Psoas muscle (tissue), 8 donors: ENCODE measurements around the gene ULK4. TPM values are rescaled to one million over a fixed set of nuclear protein-coding genes. Genes with fewer than 3 reads are reported as not detected.

Experiments
- ATAC-seq, 4 donors: fragments of 200-7000 bp; cut with Tn5 transposase; one replicate each; pipeline ENCODE4 v1.9.1; 2020; ENCODE audit warnings: moderate library complexity in 3 of 4, mild to moderate bottlenecking in 2 of 4
- DNase-seq, 2 donors: peaks; one replicate each; pipeline ENCODE4 v3.0.0-alpha.2; 2020
- H3K27ac ChIP-seq: fragments of 200-600 bp; one replicate; pipeline ENCODE4 v1.8.0; 2022
- H3K27me3 ChIP-seq, 3 donors: fragments of 200-600 bp in 1 of 3; one replicate each; pipeline versions ENCODE4 v1.6.1 to v1.8.0; 2013 to 2022; ENCODE audit warnings: low read length in 2 of 3, mild to moderate bottlenecking in 2 of 3, moderate library complexity in 1 of 3; ENCODE audit not compliant: insufficient read depth in 3 of 3
- H3K36me3 ChIP-seq, 2 donors: fragments of 200-600 bp in 1 of 2; one replicate each; pipeline versions ENCODE4 v1.6.1 to v1.8.0; 2013 to 2022; ENCODE audit warnings: low read depth in 1 of 2, mild to moderate bottlenecking in 1 of 2, moderate library complexity in 1 of 2; ENCODE audit not compliant: insufficient read depth in 1 of 2
- H3K4me1 ChIP-seq: fragments of 200-600 bp; one replicate; pipeline ENCODE4 v1.8.0; 2022
- H3K4me3 ChIP-seq: fragments of 200-600 bp; one replicate; pipeline ENCODE4 v1.8.0; 2022; ENCODE audit warnings: mild to moderate bottlenecking
- H3K9me3 ChIP-seq: fragments of 200-600 bp; one replicate; pipeline ENCODE4 v1.8.0; 2022
- WGBS, 3 donors: extraction: QIAGEN DNeasy Blood & Tissue Kit; methylation state at CpG; one replicate each; pipeline versions ENCODE4 v1.1.6 to v1.1.7; 2013; 5-methylcytosine and 5-hydroxymethylcytosine counted together
- intact Hi-C, 2 donors: fragments of 100-400 bp; cut with DNase I; formaldehyde crosslinking; loops; one replicate each; pipeline versions ENCODE4 v1.11.0 to v1.14.2; 2022
- polyA plus RNA-seq, 3 donors: library from polyadenylated mRNA; stranded (reverse); fragments of 200-250 nt; gene quantifications; one replicate each; pipeline ENCODE4 v1.2.3, GENCODE V29; 2013
- total RNA-seq, 4 donors: library from RNA; stranded (reverse); fragmentation: NEBNext Ultra II Directional in 2 of 4; extraction: Animal tissue kit (Norgen Biotek cat#: 25700) in 2 of 4; gene quantifications; one replicate each; pipeline versions ENCODE4 v1.2.1 to v1.2.4, GENCODE V29; 2021 to 2023
- TF ChIP-seq, protein P1 (sequence below): fragments of 200-600 bp; IDR thresholded peaks from one replicate; pipeline ENCODE4 v1.8.0; 2022; ENCODE audit warnings: antibody characterized with exemption
- donor health status: healthy with polysubstance abuse.
- donor health status: DM: no; HTN: no; CAD: no; lungs with moderate emphysema.
- donor health status: Bipolar disorder and iron deficiency.
- donor health status: healthy.
- donor health status: DM: yes; HTN: yes; CAD: no.
- donor health status: DM: no; HTN: no; CAD: no.
- donor health status: DM: no; HTN: no; CAD: no.
- donor health status: DM: yes; HTN: yes; CAD: no.

The ULK4 gene
- total and polyA plus RNA-seq, 7 donors = 0.61 to 3.2 (median 1.0) TPM

DNA sequence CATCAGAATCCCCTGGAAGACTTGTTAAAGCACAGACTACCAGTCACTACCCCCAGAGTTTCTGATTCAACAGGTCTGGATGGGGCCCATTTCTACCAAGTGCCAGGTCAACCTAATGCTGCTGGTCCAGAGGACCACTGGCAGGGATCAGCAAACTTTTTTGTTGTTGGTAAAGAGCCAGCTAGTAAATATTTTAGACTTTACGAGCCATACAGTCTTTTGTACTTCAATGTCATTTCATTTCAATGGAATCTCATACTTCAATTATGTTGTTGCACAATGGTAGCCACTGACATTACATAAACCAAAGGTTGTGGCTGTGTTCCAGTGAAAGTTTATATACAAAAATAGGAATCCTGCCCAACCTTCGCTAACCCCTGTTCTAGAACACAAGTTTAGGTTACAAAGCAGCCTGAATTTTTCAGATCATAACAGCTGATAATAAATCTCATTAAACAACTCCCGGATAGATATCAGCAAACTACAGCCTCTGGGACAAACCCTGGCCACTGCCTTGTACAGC is 28.7 kb downstream of the ULK4 start:
- ATAC-seq (no peak), DNase-seq (no peak)
- intact Hi-C loops = no loop called here
- H3K4me1 ChIP-seq = no peaks in the 10 kb centered on the region
- H3K27me3 ChIP-seq = no peaks in the 10 kb centered on the region
- H3K9me3 ChIP-seq = no peaks in the 10 kb centered on the region
- no peaks in the 10 kb centered on the region for H3K36me3 ChIP-seq
- H3K4me3 ChIP-seq = no peak overlapping the region
- WGBS, 3 donors = 46 to 57% (median 46%) methylated on average over 3 of the region's 3 CpGs
- no peak overlapping the region for H3K27ac ChIP-seq
- TF ChIP-seq, protein P1, sequence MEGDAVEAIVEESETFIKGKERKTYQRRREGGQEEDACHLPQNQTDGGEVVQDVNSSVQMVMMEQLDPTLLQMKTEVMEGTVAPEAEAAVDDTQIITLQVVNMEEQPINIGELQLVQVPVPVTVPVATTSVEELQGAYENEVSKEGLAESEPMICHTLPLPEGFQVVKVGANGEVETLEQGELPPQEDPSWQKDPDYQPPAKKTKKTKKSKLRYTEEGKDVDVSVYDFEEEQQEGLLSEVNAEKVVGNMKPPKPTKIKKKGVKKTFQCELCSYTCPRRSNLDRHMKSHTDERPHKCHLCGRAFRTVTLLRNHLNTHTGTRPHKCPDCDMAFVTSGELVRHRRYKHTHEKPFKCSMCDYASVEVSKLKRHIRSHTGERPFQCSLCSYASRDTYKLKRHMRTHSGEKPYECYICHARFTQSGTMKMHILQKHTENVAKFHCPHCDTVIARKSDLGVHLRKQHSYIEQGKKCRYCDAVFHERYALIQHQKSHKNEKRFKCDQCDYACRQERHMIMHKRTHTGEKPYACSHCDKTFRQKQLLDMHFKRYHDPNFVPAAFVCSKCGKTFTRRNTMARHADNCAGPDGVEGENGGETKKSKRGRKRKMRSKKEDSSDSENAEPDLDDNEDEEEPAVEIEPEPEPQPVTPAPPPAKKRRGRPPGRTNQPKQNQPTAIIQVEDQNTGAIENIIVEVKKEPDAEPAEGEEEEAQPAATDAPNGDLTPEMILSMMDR = no peak

DNA sequence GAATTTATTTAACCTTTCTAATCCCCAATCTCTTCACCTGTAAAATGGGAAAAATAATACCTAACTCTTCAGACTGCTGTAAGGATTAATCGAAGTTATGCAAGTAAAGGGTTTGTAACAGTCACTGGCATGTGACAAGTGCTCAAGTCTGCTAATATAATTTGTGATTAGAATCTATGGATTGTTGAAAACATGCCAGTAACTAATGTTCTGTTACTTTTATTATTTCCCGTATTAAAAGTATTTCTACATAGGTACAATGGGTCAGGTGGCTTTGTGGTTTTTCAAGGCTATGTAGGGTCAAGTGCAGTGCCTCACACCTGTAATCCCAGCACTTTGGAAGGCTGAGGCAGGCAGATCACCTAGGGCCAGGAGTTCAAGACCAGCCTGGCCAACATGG is 29.4 kb downstream of the ULK4 start:
- DNase-seq (no peak), ATAC-seq (no peak)
- TF ChIP-seq, protein P1 = no peak
- no peaks in the 10 kb centered on the region for H3K9me3 ChIP-seq
- intact Hi-C loops = no loop called here
- no peak overlapping the region for H3K27ac ChIP-seq
- no peaks in the 10 kb centered on the region for H3K27me3 ChIP-seq
- no peaks in the 10 kb centered on the region for H3K4me1 ChIP-seq
- no peaks in the 10 kb centered on the region for H3K36me3 ChIP-seq
- 76 to 84% (median 81%) methylated on average over 2 of the region's 2 CpGs for WGBS, 3 donors
- no peak overlapping the region for H3K4me3 ChIP-seq

DNA sequence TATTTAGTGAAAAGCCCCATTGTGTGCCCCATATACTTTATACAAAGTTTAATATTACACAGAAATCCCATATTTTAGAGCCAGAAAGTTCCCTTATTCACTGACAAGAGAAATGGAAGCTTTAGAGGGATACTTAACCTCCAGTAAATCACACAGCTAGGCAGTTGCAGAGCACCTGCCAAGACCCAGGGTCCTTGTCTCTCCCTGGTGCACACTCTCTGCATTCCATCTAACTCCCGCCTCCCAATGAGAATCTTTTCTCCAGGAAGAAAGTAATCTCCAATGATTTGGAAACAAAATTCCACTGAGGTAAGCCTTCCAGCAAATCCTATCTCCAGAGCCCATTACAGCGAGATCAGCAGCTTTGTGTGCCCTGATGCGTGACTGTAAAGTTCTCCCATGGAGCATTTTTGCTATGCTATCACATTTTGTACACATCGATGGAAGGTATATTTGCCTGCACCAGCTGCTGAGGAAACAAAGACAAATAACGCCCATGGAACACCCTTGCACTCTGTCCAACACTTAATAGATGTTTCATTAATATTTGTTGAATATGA is 41.4 kb downstream of the ULK4 start:
- Histone ChIP-seq H3K27me3 (peaks cover 0 to 2% (median 0%) of the 10 kb centered on the region in 3 donors), H3K9me3 (no peaks in the 10 kb centered on the region), H3K27ac (no peak overlapping the region), H3K4me3 (no peak overlapping the region), H3K36me3 (no peaks in the 10 kb centered on the region), H3K4me1 (no peaks in the 10 kb centered on the region)
- TF ChIP-seq, protein P1 = no peak
- WGBS, 3 donors = 64 to 72% (median 72%) methylated on average over 5 of the region's 5 CpGs
- DNase-seq (no peak), ATAC-seq (no peak)
- intact Hi-C loops = no loop called here

DNA sequence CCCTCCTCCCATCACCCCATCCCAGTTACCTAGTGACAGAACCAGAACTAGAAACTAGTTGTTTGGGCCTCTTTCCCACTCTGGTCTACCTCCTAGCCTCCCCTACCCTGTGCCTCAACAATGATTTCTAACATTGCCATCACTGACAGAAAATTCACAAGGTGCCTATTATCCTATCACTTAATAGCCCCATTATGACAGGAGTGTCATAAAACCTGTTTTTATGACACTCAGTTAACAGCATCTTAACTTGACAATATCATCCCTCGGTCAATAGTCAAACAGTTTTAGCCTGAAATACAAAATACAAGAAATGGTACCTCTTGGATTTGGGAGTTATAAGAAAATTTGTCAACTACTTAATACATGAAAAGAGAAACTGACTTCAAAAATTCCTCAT is 46.5 kb downstream of the ULK4 start:
- 88 to 95% (median 90%) methylated on average over 1 of the region's 1 CpG for WGBS, 3 donors
- no peaks in the 10 kb centered on the region for H3K9me3 ChIP-seq
- no peaks in the 10 kb centered on the region for H3K36me3 ChIP-seq
- no peak for DNase-seq
- no peak overlapping the region for H3K4me3 ChIP-seq
- ATAC-seq = no peak
- intact Hi-C loops = no loop called here
- TF ChIP-seq, protein P1 = no peak
- no peak overlapping the region for H3K27ac ChIP-seq
- H3K4me1 ChIP-seq = no peaks in the 10 kb centered on the region
- H3K27me3 ChIP-seq = no peaks in the 10 kb centered on the region

DNA sequence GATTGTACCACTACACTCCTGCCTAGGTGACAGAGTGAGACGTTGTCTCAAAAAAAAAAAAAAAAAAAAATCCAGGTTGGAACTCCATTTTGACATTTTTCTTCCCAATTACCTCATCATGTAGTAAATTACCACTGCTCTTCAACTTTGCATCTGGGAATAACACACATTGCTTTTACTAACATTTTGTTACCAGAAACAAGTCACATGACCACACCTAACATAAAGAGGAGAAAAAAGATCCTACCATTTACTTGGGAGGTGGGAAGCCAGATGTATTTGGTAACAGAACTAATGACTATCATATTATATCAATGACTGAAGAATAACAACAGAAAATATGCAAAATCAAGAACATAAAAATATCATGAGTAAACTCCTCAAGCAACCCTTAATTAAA is 49.6 kb downstream of the ULK4 start:
- TF ChIP-seq, protein P1 = no peak
- ATAC-seq = no peak
- no peak overlapping the region for H3K27ac ChIP-seq
- H3K27me3 ChIP-seq = no peaks in the 10 kb centered on the region
- no peak overlapping the region for H3K4me3 ChIP-seq
- no peaks in the 10 kb centered on the region for H3K9me3 ChIP-seq
- no peaks in the 10 kb centered on the region for H3K36me3 ChIP-seq
- no peaks in the 10 kb centered on the region for H3K4me1 ChIP-seq
- intact Hi-C loops = no loop called here
- 67 to 83% (median 77%) methylated on average over 1 of the region's 1 CpG for WGBS, 3 donors
- DNase-seq = no peak
